NCI-H2196 treated with DMSO at 0.1 percent for 48 hours (cell line): ENCODE measurements around the gene SEC23IP.
"Not testable (repeated sequence)": the region's sequence is repeated elsewhere in the genome, so short reads cannot be mapped to it uniquely, and the experiment has no call there.

ENCODE experiments used
- DNase-seq: peaks from one replicate; lab custom pipeline; 2025; ENCODE audit not compliant: unreplicated experiment; lab: John Stamatoyannopoulos, UW

Gene SEC23IP

DNA sequence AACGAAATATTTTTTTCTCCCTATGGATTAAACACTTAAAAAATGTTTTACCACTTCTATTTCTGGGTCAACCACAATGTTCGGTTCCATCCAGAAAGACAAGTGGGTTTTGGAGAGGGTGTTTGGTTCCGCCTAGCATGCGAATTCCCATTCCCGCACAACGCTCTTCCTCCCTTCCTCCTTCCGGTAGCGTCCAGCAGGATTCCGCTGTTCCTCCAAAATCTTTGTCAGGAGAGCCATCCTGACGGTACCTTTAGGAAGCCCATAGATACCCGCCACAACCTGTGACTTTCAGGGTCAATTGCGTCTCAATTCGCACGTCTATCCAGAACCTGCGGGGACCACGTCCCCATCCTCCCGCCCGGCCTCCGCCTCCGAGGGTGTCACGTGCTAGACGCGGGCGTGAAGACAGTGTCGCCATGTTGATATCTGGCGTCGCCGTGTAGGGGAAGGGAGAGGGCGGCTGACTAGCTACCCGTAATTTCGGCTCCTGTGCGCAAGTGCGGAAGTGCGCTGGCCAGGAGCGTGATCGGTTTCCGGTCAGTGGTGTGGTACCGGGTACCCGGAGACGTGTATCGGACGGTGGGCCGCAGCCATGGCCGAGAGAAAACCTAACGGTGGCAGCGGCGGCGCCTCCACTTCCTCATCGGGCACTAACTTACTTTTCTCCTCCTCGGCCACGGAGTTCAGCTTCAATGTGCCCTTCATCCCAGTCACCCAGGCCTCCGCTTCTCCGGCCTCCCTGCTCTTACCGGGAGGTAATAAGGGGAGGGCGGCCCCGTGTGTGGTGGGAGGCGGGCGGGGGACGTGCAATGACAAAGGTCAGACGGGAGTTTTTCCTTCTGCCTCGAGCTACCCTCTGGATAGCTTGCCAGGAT, at the start of gene SEC23IP:
Gene SEC23IP, plus strand, starts transcription at position 543 of the 878 bp plus-strand sequence. Its CDS starts 53 bp downstream, at position 596.
- DNase-seq: peak; percentile 72

DNA sequence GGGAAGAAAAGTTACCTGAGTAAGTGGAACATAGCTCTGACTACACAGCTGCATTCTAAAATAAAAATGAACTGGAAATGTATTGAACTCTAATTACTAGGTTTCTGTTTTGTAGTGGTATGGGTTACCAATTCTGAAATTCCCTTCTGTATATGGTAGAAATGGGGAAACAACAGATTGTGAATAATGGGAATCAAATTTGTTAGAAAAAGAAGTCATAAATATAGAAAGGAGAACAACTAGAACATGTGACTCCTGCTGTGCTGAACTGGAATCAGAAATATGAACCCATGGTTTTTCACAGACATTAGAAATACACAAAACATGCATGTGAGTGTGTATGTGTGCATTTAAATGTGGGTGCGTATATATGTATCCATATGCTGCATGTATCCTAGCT, 46.9 kb upstream of the SEC23IP start:
- DNase-seq: no peak

DNA sequence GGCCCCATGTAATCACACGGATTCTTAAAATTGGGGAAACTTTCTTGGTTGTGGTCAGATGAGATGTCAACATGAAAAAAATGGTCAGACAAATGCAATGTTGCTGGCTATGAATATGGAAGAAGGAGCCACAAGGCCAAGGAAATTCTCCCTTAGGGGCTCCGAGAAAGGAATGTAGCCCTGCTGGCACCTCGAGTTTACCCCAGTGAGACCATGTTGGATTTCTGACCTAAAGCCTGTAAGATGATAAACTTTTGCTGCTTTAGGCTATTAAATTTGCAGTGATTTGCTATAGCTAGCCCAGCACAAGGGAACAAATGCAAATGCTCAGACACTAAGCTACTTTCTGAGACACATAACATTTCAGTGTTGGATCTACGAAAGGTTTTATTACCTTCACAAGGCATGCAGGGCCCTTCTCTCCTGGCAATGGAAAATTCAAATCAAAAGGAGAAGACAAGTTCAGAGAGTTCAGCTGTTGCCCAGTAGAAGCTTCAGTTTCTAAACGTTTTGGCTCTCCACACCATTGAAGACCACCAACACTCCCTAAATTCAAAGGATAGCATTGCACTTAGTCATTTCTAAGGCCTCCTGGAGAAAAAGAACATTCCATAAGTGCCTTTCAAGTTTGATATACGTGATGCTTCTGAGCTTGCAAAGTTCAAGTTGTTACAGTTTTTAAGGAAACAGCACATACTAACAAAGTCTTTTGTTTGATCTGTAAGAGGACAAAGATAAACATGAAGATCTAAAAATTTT, 43.3 kb upstream of the SEC23IP start:
- DNase-seq: no peak

- DNase-seq: no peak
Measured at GRCh38 chr10:119849944-119850343, 42.6 kb upstream of the SEC23IP start.

DNA sequence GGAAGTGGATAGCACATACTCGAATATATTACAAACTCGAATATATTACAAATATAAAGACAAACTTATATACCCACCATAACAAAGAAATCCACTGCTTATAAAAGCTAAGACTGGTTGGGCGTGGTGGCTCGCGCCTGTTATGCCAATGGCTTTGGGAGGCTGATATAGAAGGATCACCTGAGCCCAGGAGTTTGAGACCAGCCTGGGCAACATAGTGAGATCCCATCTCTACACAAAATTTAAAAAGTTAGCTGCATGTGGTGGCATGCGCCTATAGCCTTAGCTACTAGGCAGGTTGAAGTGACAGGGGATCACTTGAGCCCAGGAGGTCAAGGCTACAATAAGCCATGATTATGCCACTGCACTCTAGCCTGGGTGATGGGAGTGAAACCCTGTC, 40.3 kb upstream of the SEC23IP start:
- no peak for DNase-seq

GRCh38 chr10:119852822-119853221, 39.7 kb upstream of the SEC23IP start:
- no peak for DNase-seq

DNA sequence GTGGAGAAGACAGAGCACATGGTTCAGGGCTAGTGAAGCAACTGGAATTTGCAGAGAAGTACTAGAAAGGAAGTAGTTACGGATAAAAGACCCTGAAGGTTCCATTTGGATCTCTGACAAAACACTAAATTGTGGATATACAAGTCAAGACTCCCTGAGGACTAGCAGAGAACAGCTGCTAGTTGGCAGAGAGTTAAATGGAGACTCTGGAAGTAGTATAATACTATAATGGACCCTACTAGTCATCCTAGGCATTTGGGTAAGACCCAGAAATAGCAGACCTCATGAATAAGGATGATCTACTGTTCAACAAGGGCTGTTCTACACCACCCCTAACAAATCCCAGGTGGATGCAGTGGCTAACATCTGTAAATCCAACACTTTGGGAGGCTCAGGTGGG, 39.0 kb upstream of the SEC23IP start:
- no peak for DNase-seq

DNA sequence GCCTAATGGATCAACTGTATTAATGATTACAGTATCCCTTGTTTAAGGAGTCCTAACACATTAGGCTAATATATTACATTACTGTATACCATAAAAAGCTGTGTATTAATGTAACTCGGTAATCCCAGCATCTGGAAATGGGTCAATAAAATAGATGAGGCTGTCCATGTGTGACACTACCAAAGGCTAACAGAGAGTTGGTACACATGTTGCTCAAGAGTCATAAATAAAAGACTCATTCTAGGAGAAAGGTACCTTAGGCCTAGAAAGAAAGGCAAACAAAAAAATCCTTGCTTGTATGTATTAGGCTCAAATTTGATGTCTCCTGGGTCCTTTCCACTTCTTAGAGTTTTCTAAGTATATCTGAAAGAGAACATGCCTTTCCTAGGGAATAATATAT, 34.5 kb upstream of the SEC23IP start:
- DNase-seq: no peak

- no peak for DNase-seq
Measured at GRCh38 chr10:119859420-119860258, 32.9 kb upstream of the SEC23IP start.

GRCh38 chr10:119860866-119861607, 31.5 kb upstream of the SEC23IP start:
- no peak for DNase-seq

GRCh38 chr10:119862524-119862923, 30.0 kb upstream of the SEC23IP start:
- no peak for DNase-seq

- DNase-seq: no peak
Measured at GRCh38 chr10:119863951-119864565, 28.5 kb upstream of the SEC23IP start.

DNA sequence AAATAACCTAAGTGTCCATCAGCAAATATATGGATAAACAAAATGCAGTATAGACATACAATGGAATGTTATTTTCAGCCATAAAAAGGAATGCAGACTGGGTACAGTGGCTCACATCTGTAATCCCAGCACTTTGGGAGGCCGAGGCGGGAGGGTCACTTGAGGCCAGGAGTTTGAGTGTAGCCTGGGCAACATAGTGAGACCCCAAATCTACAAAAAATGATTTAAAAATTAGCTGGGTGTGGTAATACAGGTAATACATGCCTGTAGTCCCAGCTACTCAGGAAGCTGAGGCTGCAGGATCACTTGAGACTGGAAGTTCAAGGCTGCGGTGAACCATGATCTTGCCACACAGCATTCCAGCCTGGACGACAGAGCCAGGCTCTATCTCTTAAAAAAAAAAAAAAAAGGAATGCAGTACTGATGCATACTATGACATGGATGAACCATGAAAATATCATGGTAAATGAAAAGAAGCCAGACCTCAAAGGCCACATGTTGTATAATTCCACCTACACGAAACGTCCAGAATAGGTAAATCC, 26.8 kb upstream of the SEC23IP start:
- no peak for DNase-seq

DNA sequence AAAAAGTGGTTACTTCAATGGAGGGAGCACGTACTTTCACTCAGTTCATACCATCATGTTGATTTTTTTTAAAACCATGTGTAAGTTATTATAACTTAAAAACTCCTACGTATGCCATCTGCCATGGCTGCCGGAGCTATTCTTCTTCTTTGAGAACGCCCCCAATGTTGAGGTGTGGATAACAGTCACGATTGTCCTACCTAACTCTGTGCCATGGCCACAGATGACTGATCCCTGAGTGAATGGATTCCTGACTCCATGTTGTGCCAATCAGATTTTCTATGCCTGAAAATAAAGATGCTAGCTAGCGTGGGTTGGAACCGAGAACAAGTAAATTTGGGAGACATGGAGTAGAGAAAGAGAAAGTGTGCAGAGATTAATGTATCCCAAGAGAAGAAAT, 25.2 kb upstream of the SEC23IP start:
- no peak for DNase-seq

- not testable (repeated sequence) for DNase-seq
Measured at GRCh38 chr10:119869398-119869797, 23.1 kb upstream of the SEC23IP start.

- no peak for DNase-seq
Measured at GRCh38 chr10:119871881-119872609, 20.5 kb upstream of the SEC23IP start.

DNA sequence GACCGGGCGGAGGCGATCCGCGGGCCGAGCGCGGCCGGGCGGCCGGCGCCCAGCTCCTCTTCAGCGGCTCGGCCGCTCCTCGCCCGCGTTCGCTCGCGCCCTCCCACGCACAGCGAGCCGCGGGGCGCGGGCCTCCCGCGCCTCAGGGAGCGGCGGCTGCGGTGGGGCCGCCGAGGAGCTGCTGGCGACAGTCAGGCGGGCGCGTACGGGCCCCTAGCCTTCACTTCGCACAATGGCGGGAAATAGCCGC, 20.0 kb upstream of the SEC23IP start, which contains the start of gene MCMBP:
Gene MCMBP, minus strand, starts transcription at position 234 of the 250 bp plus-strand sequence. CDS start 259 bp downstream, outside the sequence.
- no peak for DNase-seq

- peak; percentile 49 for DNase-seq
Measured at GRCh38 chr10:119872860-119873681, 19.5 kb upstream of the SEC23IP start.
